GM18907 (cell line): ENCODE results near the gene SLC44A4.
"Not testable (repeated sequence)": the region's sequence is repeated elsewhere in the genome, so short reads cannot be mapped to it uniquely, and the experiment has no call there.

Experiments
- ATAC-seq: cut with Tn5 transposase; IDR thresholded peaks from one replicate; pipeline ENCODE4 v1.9.1; 2021; ENCODE audit warnings: mild to moderate bottlenecking, moderate library complexity; ENCODE audit not compliant: unreplicated experiment

Gene SLC44A4

GRCh38 chr6:31878726-31879125 lies at the start of gene SLC44A4:
SLC44A4 (minus strand) TSS chr6:31878997; CDS start chr6:31878980, 17 bp downstream.
- no peak for ATAC-seq

DNA sequence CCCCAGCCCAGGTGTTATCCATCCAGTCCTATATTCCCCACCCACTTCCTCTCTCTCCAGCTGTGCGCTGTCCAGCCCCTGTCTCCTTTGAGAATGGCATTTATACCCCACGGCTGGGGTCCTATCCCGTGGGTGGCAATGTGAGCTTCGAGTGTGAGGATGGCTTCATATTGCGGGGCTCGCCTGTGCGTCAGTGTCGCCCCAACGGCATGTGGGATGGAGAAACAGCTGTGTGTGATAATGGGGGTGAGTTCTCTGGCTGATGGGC lies 49.8 kb upstream of the SLC44A4 start:
- ATAC-seq: no peak

DNA sequence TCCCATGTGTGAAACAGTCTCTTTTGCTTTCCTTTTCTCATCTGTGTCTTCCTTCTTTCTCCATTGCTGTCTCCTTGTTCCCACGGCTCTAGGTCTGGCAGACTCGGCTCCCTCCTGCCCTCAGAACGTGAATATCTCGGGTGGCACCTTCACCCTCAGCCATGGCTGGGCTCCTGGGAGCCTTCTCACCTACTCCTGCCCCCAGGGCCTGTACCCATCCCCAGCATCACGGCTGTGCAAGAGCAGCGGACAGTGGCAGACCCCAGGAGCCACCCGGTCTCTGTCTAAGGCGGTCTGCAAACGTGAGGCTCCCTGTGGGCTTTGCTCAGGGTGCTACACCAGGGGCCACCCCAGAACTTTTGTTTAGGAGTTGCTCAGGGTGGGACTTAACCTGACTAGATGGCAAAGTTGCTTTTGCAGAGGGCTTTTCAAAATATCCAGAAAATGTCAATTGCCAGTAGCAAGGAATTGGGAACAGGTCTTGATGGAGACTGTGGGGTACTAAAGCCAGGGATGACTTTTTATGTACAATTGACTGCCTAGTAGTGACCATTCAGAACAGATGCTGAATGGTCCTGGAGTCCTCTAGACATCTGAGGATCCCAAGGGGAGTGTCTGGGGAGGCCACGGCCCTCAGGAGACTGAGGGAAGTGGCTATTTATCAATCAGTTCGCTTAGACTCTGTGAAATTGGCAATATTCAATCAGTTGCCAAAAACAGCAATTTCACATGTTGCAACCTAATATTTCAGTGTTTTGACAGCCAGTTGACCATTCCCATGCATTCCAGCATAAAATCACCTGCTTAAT lies 49.3 kb upstream of the SLC44A4 start:
- no peak for ATAC-seq

DNA sequence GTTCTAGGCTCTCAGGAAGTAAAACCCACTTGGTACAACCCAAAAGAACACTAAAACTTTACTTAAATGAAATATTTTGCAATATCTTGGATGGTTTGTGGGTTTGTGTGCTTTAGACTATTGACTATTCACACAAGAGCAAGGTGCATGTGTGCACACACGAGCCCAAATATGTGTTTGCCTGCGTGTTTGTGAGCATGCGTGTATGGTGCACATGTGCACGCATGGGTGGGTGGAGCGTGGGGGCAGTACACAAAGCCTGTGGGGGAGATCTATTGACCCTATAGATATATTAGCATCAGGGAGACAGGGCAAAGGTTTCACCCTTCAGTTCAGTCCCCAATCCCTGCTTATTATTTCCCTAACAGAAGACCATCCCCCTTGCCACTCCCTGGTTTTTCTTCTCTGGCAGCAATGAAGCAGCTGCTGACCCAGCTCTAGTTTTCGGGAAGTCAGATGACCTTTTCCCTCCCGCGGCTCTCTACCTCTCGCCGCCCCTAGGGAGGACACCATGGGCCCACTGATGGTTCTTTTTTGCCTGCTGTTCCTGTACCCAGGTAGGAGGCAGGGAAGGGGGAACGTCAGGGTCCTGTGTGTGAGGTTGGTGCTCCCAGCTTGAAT lies 48.6 kb upstream of the SLC44A4 start, which contains the start of gene C2:
Gene C2 (plus strand): TSS at position 476 of the 621 bp plus-strand sequence. CDS start 36 bp downstream, at position 512.
- no peak for ATAC-seq

DNA sequence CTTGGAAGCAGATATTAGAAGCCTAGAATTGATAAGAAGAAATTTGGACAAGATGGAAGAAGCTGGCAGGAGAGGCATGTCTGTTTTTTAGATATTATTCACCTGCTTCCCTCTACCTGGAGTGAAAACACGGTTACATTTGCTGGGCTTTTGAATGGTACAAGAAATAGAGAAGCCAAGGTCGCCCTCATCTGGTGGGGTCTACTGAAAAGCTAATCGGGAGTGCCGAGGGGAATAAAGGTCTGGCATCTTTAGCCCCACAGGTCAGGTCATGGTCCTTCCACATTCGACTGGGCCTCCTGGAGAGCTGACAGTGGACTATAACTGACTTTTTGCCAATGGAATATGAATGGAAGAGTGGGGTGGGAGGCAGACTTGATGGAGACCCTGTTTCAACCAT lies 44.1 kb upstream of the SLC44A4 start:
- no peak for ATAC-seq

DNA sequence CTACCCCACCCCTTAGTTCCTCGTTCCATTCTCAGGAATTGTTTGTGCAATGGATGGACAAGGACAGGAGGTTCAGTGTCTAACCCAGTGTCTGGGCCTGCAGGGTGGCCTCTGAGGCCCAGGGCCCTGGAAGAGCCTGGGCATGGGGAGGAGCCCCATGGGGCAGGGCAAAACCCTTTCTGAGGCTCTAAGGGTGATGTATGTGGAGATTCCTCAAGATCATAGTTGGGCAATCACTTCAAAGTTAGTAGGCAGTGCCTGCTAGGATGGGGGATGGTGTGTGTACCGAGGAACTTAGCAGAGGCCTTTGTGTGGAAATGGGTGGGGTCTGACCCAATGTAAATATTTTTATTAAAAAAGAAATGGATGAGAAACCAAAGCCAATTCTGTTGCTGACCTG lies 42.0 kb upstream of the SLC44A4 start:
- ATAC-seq: no peak

DNA sequence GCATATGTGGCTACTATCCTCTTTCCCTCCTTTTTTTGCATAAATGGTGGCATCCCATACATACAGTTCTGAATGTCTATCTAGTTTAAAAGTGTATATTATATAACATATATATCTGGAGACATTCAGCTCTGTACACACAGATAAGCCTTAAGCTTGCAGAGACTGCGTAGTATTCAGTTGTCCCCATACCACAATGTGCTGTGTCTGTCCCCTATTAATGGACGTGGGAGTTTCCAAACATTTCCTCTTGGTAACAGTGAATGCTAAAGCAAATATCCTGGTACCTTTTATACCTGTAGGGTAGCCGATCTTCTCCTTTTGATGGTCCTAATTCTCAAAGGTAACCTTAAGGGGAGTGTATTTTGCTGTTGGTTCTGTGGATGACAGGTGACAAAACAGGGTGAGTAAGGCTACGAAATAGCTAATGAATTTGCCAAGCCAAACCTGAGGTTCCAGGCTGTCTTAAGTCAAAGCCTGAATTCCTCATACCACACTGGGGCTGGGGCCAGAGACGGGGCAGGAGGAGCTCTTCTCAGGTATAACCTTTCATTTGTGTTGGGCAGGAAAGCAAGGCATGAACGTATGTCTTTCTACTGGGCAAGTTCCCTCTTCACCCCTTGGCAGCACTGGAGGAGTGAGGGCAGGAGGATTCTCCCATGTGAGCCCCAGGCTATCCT lies 41.0 kb upstream of the SLC44A4 start:
- no peak for ATAC-seq

DNA sequence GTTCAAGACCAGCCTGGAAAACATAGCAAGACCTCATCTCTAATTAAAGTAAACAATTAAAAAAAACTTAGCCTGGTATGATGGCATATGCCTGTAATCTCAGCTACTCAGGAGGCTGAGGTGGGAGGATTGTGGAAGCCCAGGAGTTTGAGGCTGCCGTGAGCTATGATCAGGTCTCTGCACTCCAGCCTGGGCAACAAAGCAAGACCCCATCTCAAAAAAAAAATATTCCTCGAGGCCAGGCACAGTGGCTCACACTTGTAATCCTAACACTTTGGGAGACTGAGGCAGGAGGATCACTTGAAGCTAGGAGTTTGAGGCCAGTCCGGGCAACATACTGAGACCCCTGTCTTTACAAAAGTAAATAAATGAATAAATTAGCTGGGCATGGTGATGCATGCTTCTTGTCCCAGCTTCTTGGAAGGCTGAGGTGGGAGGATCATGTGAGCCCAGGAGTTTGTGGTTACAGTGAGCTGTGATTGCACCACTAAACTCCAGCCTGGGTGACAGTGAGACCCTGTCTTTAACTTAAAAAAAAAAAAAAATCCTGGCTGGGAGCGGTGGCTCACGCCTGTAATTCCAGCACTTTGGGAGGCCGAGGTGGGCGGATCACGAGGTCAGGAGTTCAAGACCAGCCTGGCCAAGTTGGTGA lies 39.4 kb upstream of the SLC44A4 start:
- no peak for ATAC-seq

DNA sequence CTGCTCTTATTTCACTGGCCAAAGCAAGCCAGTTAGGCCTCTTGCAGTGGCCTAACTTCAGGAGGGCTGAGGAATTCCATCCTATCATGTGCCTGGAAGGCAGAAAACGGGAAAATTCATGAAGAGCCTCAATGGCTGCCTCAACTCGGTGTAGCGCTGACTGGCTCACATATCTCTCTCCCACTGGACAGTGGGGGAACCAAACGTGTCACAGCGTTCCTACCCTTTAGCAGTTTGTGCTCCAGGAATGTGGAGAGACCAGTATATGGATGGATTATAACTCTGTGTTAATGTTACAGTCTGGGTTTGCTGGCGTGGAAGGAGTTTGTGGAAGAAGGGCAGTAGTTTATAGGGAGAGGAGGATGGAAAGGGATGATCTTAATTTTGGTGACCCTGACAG lies 37.0 kb upstream of the SLC44A4 start:
- ATAC-seq: no peak

DNA sequence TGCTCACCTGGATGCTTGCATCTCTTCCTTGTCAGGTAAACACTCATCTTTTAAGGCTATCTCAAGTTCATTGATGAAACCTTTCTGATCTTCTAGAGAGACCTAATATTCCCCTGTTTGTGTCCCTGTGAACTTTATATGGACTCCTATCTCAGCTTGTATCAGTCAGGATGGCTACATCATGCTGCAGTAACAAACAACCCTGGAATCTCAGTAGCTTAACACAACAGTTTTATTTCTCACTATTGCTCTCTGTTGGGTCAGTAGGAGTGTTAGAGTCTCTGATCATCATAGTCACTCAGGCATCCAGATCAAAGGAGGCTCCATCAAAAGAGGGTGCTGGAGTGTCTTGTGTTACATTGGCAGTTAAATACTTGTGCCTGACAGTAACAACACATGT lies 36.6 kb upstream of the SLC44A4 start:
- ATAC-seq: no peak

GRCh38 chr6:31911826-31912585 lies 33.2 kb upstream of the SLC44A4 start:
- no peak for ATAC-seq

GRCh38 chr6:31909298-31909697 lies 30.5 kb upstream of the SLC44A4 start:
- ATAC-seq: not testable (repeated sequence)

- peak; percentile 63 for ATAC-seq
Observed at GRCh38 chr6:31908791-31909190, 30.0 kb upstream of the SLC44A4 start.

DNA sequence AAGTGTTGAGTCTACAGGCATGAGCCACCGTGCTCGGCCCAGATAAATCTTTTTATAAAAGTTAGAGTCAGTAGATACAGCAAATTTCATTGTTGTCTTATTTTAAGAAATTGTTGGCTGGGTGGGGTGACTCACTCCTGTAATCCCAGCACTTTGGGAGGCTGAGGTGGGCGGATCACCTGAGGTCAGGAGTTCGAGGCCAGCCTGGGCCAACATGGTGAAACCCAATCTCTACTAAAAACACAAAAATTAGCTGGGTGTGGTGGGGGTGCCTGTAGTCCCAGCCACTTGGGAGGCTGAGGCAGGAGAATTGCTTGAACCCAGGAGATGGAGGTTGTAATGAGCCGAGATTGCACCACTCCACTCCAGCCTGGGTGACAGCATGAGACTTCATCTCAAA lies 29.5 kb upstream of the SLC44A4 start:
- ATAC-seq: not testable (repeated sequence)

DNA sequence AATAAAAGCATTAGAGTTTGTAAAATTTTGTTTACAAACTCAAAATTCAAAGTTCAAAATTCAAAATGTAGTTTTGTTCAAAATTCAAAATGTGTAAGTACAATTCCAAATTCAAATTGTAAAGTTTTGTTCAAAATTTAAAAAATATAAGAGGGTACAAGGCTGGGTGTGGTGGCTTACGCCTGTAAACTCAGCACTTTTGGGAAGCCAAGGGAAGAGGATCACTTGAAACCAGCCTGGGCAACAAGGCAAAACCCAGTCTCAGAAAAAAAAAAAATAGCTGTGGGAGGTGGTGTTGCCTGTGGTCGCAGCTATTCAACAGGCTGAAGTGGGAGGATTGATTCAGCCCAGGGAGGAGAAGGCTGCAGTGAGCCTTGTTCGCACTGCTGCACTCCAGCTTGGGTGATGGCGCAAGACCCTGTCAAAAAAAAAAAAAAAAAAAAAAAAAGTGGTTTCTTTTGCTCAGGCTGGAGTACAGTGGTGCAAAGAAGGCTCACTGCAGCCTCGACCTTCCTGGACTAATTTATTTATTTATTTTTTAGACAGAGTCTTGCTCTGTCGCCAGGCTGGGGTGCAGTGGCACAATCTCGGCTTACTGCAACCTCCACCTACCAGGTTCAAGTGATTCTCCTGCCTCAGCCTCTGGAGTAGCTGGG lies 28.5 kb upstream of the SLC44A4 start:
- ATAC-seq: no peak

DNA sequence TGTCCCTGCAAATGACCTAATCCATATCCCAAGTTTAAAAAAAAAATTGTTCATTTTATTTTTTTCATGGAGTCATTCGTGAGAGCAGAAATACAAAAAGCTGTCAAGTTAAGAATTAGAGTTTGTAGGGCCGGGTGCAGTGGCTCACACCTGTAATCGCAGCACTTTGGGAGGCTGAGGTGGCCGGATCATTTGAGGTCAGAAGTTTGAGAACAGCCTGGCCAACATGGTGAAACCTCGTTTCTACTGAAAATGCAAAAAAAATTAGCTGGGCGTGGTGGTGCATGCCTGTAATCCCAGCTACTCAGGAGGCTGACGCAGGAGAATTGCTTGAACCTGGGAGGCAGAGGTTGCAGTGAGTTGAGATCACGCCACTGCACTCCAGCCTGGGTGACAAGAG lies 27.9 kb upstream of the SLC44A4 start:
- not testable (repeated sequence) for ATAC-seq

DNA sequence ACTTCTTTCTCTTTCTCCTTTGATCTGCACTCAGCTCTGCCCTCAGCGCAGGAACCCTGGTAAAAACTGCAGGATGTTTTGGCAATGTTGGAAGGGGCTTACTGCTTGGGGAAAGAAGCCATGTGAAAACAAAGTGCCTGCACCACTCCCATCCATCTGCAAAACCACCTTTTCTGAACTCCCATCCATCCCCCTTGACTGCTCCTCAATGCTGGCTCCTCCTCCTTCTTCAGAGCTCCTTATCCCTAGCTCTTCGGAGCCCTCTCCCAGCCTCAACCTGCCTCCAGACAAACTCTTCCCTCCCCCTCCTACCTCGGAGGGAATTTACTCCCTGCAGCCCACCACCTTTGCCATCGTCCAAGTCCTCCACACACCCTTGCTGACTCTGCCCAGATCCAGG lies 27.3 kb upstream of the SLC44A4 start:
- ATAC-seq: no peak

GRCh38 chr6:31905041-31905440 lies 26.2 kb upstream of the SLC44A4 start:
- no peak for ATAC-seq

GRCh38 chr6:31903957-31904356 lies 25.2 kb upstream of the SLC44A4 start:
- ATAC-seq: no peak

- peak; percentile 33 for ATAC-seq
Observed at GRCh38 chr6:31901953-31902643, 23.3 kb upstream of the SLC44A4 start, which contains the start of gene ZBTB12. ZBTB12 (minus strand) TSS chr6:31902086; CDS start chr6:31901305, 781 bp downstream.
